ENCODE data around the gene STX18.

Gene STX18

GRCh38 chr4:4430492-4431195 lies 111.2 kb downstream of the STX18 start:
- H3K9ac ChIP-seq (ENCODE audit: low read length), result no peak overlapping the region
- H3K4me3 ChIP-seq (ENCODE audit: low read length), result no peak overlapping the region
- H3K27ac ChIP-seq (ENCODE audit: low read length), result no peak overlapping the region
- no peaks in the 10 kb centered on the region for H3K27me3 ChIP-seq (ENCODE audit: control insufficient read depth, insufficient read depth, low read length)
- H3K4me1 ChIP-seq (ENCODE audit: control insufficient read depth, low read depth, low read length), result peaks cover 26% of the 10 kb centered on the region
- no peaks in the 10 kb centered on the region for H3K9me3 ChIP-seq (ENCODE audit: control insufficient read depth, low read depth, low read length)
- H3K36me3 ChIP-seq (ENCODE audit: control insufficient read depth, low read depth, low read length), result no peaks in the 10 kb centered on the region

- Histone ChIP-seq H3K27me3 (ENCODE audit: control insufficient read depth, insufficient read depth, low read length) (no peaks in the 10 kb centered on the region), H3K4me1 (ENCODE audit: control insufficient read depth, low read depth, low read length) (peaks cover 35% of the 10 kb centered on the region), H3K27ac (ENCODE audit: low read length) (no peak overlapping the region), H3K9ac (ENCODE audit: low read length) (no peak overlapping the region), H3K9me3 (ENCODE audit: control insufficient read depth, low read depth, low read length) (no peaks in the 10 kb centered on the region), H3K36me3 (ENCODE audit: control insufficient read depth, low read depth, low read length) (no peaks in the 10 kb centered on the region), H3K4me3 (ENCODE audit: low read length) (no peak overlapping the region)
These were observed 112.6 kb downstream of the STX18 start for GRCh38 chr4:4428966-4429875.

GRCh38 chr4:4427886-4428285 lies 114.0 kb downstream of the STX18 start:
- Histone ChIP-seq H3K4me3 (ENCODE audit: low read length) (no peak overlapping the region), H3K36me3 (ENCODE audit: control insufficient read depth, low read depth, low read length) (no peaks in the 10 kb centered on the region), H3K9ac (ENCODE audit: low read length) (no peak overlapping the region), H3K9me3 (ENCODE audit: control insufficient read depth, low read depth, low read length) (no peaks in the 10 kb centered on the region), H3K4me1 (ENCODE audit: control insufficient read depth, low read depth, low read length) (peaks cover 49% of the 10 kb centered on the region), H3K27me3 (ENCODE audit: control insufficient read depth, insufficient read depth, low read length) (no peaks in the 10 kb centered on the region), H3K27ac (ENCODE audit: low read length) (no peak overlapping the region)

- Histone ChIP-seq H3K4me3 (ENCODE audit: low read length) (peak overlapping the region; percentile 12), H3K9ac (ENCODE audit: low read length) (no peak overlapping the region), H3K27ac (ENCODE audit: low read length) (no peak overlapping the region), H3K9me3 (ENCODE audit: control insufficient read depth, low read depth, low read length) (no peaks in the 10 kb centered on the region), H3K36me3 (ENCODE audit: control insufficient read depth, low read depth, low read length) (no peaks in the 10 kb centered on the region), H3K4me1 (ENCODE audit: control insufficient read depth, low read depth, low read length) (peaks cover 51% of the 10 kb centered on the region), H3K27me3 (ENCODE audit: control insufficient read depth, insufficient read depth, low read length) (no peaks in the 10 kb centered on the region)
These were observed 114.6 kb downstream of the STX18 start for GRCh38 chr4:4427121-4427870.

- H3K9ac ChIP-seq (ENCODE audit: low read length), result no peak overlapping the region
- no peaks in the 10 kb centered on the region for H3K36me3 ChIP-seq (ENCODE audit: control insufficient read depth, low read depth, low read length)
- no peaks in the 10 kb centered on the region for H3K9me3 ChIP-seq (ENCODE audit: control insufficient read depth, low read depth, low read length)
- peaks cover 51% of the 10 kb centered on the region for H3K4me1 ChIP-seq (ENCODE audit: control insufficient read depth, low read depth, low read length)
- H3K4me3 ChIP-seq (ENCODE audit: low read length), result no peak overlapping the region
- no peaks in the 10 kb centered on the region for H3K27me3 ChIP-seq (ENCODE audit: control insufficient read depth, insufficient read depth, low read length)
- H3K27ac ChIP-seq (ENCODE audit: low read length), result no peak overlapping the region
These were observed 115.2 kb downstream of the STX18 start for GRCh38 chr4:4426511-4427120.

GRCh38 chr4:4425696-4426095 lies 116.2 kb downstream of the STX18 start:
- Histone ChIP-seq H3K9ac (ENCODE audit: low read length) (no peak overlapping the region), H3K27me3 (ENCODE audit: control insufficient read depth, insufficient read depth, low read length) (no peaks in the 10 kb centered on the region), H3K9me3 (ENCODE audit: control insufficient read depth, low read depth, low read length) (no peaks in the 10 kb centered on the region), H3K4me3 (ENCODE audit: low read length) (no peak overlapping the region), H3K4me1 (ENCODE audit: control insufficient read depth, low read depth, low read length) (peaks cover 48% of the 10 kb centered on the region), H3K27ac (ENCODE audit: low read length) (no peak overlapping the region), H3K36me3 (ENCODE audit: control insufficient read depth, low read depth, low read length) (peaks cover 1% of the 10 kb centered on the region)

DNA sequence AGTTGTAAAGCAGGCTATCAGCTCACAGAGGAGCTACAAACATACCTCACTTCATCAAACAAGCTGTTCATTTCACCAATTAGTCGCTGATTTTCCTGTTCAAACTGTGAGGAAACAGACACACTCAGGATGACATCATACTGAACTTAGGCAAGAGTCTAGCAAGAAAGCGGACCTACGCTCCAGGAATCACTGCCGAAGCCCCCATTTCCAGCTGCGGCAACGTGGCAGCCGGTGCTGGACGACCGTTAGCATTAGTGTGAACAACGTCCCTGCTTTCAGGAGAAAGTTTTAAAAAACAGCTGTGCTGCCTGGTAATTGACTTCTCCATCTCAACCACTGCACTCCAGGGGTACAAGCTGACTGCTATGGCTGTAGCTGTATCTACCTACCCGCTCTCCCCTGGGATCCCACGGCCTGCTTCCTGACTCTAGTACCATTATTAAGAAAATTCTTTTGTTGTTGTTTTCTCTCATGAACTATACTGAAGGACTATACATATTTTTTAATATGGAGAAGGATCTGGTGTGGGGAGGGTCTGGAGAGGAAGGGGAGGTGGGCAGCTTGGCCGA lies 116.6 kb downstream of the STX18 start:
- Histone ChIP-seq H3K9me3 (ENCODE audit: control insufficient read depth, low read depth, low read length) (no peaks in the 10 kb centered on the region), H3K27ac (ENCODE audit: low read length) (no peak overlapping the region), H3K9ac (ENCODE audit: low read length) (no peak overlapping the region), H3K36me3 (ENCODE audit: control insufficient read depth, low read depth, low read length) (peaks cover 6% of the 10 kb centered on the region), H3K4me3 (ENCODE audit: low read length) (no peak overlapping the region), H3K4me1 (ENCODE audit: control insufficient read depth, low read depth, low read length) (peaks cover 47% of the 10 kb centered on the region), H3K27me3 (ENCODE audit: control insufficient read depth, insufficient read depth, low read length) (no peaks in the 10 kb centered on the region)

GRCh38 chr4:4424499-4425115 lies 117.2 kb downstream of the STX18 start:
- no peaks in the 10 kb centered on the region for H3K9me3 ChIP-seq (ENCODE audit: control insufficient read depth, low read depth, low read length)
- peaks cover 12% of the 10 kb centered on the region for H3K36me3 ChIP-seq (ENCODE audit: control insufficient read depth, low read depth, low read length)
- H3K4me1 ChIP-seq (ENCODE audit: control insufficient read depth, low read depth, low read length), result peaks cover 47% of the 10 kb centered on the region
- no peak overlapping the region for H3K4me3 ChIP-seq (ENCODE audit: low read length)
- H3K27me3 ChIP-seq (ENCODE audit: control insufficient read depth, insufficient read depth, low read length), result no peaks in the 10 kb centered on the region
- no peak overlapping the region for H3K27ac ChIP-seq (ENCODE audit: low read length)
- no peak overlapping the region for H3K9ac ChIP-seq (ENCODE audit: low read length)

DNA sequence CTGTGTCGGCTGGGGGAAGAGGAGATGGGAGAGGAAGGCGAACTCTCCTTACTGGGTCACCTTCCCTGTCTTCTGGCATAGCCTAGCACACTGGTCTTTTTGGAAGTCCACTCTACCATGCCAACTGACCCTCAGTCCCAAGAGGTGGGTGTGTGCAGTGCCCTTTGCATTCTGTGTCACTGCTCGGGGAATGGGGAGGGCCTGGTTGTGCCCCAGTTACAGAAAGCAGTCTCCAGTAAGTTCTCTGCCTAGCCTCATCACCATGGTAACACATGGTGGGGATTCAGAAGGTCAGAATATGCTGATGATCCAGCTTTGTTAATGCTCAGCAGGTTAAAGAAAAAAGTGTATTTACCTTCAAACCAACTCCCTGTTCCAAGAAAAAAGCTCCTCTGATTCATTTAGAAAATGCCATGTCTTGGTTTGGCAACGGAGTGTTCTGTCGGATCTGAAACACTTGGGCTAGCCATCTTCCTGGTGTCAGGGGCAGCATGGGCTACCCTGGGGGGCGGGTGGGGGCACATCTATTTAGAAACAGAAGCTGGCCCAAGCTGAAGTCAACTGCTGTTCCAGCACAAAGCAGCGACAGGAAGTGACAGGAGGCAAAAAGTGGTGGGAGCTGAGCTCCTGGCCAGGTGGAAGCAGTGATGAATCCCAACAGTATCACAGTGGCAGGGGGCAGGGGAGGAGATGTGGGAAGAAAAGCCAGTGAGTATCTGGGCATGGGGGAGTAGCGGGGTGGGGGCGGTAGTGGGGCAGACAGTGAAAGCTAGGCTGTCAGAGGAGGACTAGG lies 117.9 kb downstream of the STX18 start:
- Histone ChIP-seq H3K27ac (ENCODE audit: low read length) (no peak overlapping the region), H3K27me3 (ENCODE audit: control insufficient read depth, insufficient read depth, low read length) (no peaks in the 10 kb centered on the region), H3K36me3 (ENCODE audit: control insufficient read depth, low read depth, low read length) (peaks cover 19% of the 10 kb centered on the region), H3K4me3 (ENCODE audit: low read length) (no peak overlapping the region), H3K9me3 (ENCODE audit: control insufficient read depth, low read depth, low read length) (no peaks in the 10 kb centered on the region), H3K4me1 (ENCODE audit: control insufficient read depth, low read depth, low read length) (peaks cover 47% of the 10 kb centered on the region), H3K9ac (ENCODE audit: low read length) (no peak overlapping the region)

DNA sequence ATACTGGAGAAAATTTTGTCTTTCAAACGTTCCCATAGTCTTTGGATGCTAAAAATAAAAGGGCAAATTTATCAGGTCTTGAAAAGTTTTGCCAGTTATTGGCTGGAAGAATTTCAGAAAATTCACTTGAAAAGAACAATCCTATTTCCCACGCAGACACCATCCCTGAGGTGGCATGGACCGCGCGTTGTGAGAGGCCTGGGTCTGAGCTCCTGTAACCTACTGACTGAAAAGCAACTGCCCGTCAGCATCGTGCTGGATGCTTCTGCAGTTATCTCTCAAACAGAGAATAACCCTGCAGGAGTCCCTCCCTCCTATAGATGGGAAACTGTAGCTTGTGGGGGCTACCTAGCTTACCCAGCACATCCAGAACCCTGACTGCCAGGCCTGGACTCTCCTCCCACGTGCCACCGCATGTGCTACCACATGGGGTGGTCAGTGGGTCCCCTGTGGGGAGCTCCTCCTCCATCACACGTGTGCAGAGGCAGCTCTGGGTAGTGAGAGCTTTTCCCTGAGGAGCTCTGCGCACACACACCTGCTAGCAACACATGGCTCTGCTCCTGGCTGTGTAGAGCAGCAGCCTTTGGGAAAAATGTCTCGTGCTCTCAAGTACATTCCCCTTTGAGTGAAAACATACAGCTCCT lies 118.9 kb downstream of the STX18 start:
- no peaks in the 10 kb centered on the region for H3K9me3 ChIP-seq (ENCODE audit: control insufficient read depth, low read depth, low read length)
- H3K4me1 ChIP-seq (ENCODE audit: control insufficient read depth, low read depth, low read length), result peaks cover 45% of the 10 kb centered on the region
- no peak overlapping the region for H3K4me3 ChIP-seq (ENCODE audit: low read length)
- H3K27ac ChIP-seq (ENCODE audit: low read length), result no peak overlapping the region
- H3K36me3 ChIP-seq (ENCODE audit: control insufficient read depth, low read depth, low read length), result peaks cover 26% of the 10 kb centered on the region
- H3K27me3 ChIP-seq (ENCODE audit: control insufficient read depth, insufficient read depth, low read length), result no peaks in the 10 kb centered on the region
- no peak overlapping the region for H3K9ac ChIP-seq (ENCODE audit: low read length)
